ENCODE data around the gene ACTG1. TPM values are rescaled to one million over a fixed set of nuclear protein-coding genes. Genes with fewer than 3 reads are reported as not detected.
A peak's percentile ranks its signal among the peaks of the same experiment; 100 is the strongest.

Gene ACTG1
- total RNA-seq, 1 donor from 2014 or later: 3,227 TPM

- peaks cover 10% of the 10 kb centered on the region for H3K4me1 Mint-ChIP-seq (ENCODE audit: low read depth)
- TF ChIP-seq, protein P1, sequence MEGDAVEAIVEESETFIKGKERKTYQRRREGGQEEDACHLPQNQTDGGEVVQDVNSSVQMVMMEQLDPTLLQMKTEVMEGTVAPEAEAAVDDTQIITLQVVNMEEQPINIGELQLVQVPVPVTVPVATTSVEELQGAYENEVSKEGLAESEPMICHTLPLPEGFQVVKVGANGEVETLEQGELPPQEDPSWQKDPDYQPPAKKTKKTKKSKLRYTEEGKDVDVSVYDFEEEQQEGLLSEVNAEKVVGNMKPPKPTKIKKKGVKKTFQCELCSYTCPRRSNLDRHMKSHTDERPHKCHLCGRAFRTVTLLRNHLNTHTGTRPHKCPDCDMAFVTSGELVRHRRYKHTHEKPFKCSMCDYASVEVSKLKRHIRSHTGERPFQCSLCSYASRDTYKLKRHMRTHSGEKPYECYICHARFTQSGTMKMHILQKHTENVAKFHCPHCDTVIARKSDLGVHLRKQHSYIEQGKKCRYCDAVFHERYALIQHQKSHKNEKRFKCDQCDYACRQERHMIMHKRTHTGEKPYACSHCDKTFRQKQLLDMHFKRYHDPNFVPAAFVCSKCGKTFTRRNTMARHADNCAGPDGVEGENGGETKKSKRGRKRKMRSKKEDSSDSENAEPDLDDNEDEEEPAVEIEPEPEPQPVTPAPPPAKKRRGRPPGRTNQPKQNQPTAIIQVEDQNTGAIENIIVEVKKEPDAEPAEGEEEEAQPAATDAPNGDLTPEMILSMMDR (IDR thresholded peaks at IDR 0.05; ENCODE audit: unreplicated experiment): no peak
- DNase-seq (ENCODE audit: low spot score, unreplicated experiment): no peak
- peak overlapping the region; percentile 29 for H3K27ac Mint-ChIP-seq
- no peak overlapping the region for H3K4me3 Mint-ChIP-seq (ENCODE audit: low read depth)
- H3K27me3 Mint-ChIP-seq: peaks cover 36% of the 10 kb centered on the region
- peaks cover 1% of the 10 kb centered on the region for H3K36me3 Mint-ChIP-seq (ENCODE audit: insufficient read depth)
- H3K9me3 Mint-ChIP-seq (ENCODE audit: low read depth): no peaks in the 10 kb centered on the region
Observed at GRCh38 chr17:81480140-81481072, 32.2 kb downstream of the ACTG1 start.

DNA sequence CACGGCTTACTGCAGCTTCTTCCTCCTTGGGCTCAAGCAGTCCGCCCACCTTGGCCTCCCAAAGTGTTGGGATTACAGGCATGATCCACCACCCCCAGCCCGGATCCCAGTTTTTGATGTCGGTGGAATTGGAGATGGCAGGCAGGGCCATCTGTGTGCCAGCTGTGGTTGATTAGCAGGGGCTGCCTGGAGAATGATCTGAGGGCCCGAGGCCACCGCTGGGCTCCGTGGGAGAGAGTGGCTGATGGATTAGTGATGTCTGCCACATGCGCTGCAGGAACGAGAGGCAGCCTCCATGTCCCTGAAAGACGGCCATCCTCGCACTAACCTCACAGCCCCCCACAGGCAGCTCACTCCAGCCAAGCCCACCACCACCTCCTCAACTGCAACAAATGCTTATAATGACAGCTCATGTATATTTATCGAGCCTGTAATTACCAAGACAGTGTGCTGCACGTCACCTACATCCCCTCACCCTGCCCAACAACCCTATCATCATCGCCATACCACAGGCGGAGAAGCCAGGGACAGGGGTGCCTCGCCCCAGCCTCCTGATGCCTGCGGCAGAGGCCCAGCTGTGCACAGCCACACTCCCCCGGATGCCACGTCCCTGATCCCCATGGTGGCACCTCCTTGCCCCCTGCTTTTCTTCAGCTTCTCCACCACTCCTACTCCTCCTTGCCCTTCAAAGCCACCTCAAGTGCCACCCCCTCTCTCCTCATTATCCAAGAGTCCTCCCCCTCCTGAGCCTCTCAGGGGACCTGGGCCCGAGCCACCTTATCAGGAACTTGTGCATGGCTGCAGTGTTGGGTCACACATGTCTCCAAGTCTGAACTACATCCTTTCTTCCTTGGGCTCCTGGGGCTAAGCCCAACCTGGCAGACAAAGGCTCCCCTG, 33.2 kb downstream of the ACTG1 start:
- TF ChIP-seq, protein P1 (IDR thresholded peaks at IDR 0.05; ENCODE audit: unreplicated experiment): no peak
- DNase-seq (ENCODE audit: low spot score, unreplicated experiment): no peak
- H3K27ac Mint-ChIP-seq: peak overlapping the region; percentile 12
- peaks cover 1% of the 10 kb centered on the region for H3K36me3 Mint-ChIP-seq (ENCODE audit: insufficient read depth)
- H3K4me3 Mint-ChIP-seq (ENCODE audit: low read depth): no peak overlapping the region
- H3K27me3 Mint-ChIP-seq: peaks cover 39% of the 10 kb centered on the region
- H3K9me3 Mint-ChIP-seq (ENCODE audit: low read depth): no peaks in the 10 kb centered on the region
- H3K4me1 Mint-ChIP-seq (ENCODE audit: low read depth): peaks cover 10% of the 10 kb centered on the region

DNA sequence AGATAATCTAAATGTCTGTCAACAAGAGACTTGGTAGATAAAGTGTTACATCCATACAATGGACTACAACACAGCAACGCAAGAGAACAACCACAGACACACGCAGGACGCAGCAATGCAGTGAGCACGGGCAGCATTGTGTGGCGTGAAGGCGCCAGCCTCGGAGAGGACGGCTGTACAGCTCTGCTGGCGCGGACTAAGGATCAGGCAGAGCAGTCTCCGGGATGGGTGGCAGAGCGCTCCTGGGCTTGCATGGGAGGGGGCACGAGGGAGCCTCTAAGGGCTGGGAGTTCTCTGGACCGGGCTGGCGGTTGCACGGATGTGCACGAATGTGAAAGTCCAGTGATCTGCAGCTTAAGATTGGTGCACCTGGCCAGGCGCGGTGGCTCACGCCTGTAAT, 34.5 kb downstream of the ACTG1 start:
- H3K27ac Mint-ChIP-seq: no peak overlapping the region
- H3K27me3 Mint-ChIP-seq: peaks cover 43% of the 10 kb centered on the region
- H3K9me3 Mint-ChIP-seq (ENCODE audit: low read depth): no peaks in the 10 kb centered on the region
- TF ChIP-seq, protein P1 (IDR thresholded peaks at IDR 0.05; ENCODE audit: unreplicated experiment): no peak
- DNase-seq (ENCODE audit: low spot score, unreplicated experiment): no peak
- peaks cover 1% of the 10 kb centered on the region for H3K36me3 Mint-ChIP-seq (ENCODE audit: insufficient read depth)
- no peak overlapping the region for H3K4me3 Mint-ChIP-seq (ENCODE audit: low read depth)
- peaks cover 10% of the 10 kb centered on the region for H3K4me1 Mint-ChIP-seq (ENCODE audit: low read depth)

DNA sequence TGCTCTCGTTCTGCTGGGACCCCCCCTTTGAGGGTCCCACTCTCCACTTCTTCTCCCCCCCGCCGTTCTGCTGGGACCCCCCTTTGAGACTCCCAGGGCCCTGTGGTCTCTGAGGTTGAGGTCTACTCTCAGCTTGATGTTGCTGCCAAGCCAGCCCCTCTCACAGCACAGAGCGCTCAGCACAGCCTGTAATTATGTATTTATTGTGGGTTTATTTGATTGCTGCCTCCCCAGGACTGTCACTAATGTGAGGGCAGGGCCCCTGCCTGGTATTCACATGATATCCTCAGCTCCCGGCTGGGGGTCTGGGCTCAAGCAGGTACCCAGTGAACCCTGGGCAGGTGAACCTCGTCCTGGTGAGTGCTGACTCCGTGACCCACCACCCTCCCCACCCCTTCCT, 35.4 kb downstream of the ACTG1 start:
- H3K27me3 Mint-ChIP-seq: peaks cover 46% of the 10 kb centered on the region
- peaks cover 1% of the 10 kb centered on the region for H3K36me3 Mint-ChIP-seq (ENCODE audit: insufficient read depth)
- DNase-seq (ENCODE audit: low spot score, unreplicated experiment): no peak
- TF ChIP-seq, protein P1 (IDR thresholded peaks at IDR 0.05; ENCODE audit: unreplicated experiment): no peak
- no peaks in the 10 kb centered on the region for H3K9me3 Mint-ChIP-seq (ENCODE audit: low read depth)
- H3K27ac Mint-ChIP-seq: no peak overlapping the region
- no peak overlapping the region for H3K4me3 Mint-ChIP-seq (ENCODE audit: low read depth)
- peaks cover 8% of the 10 kb centered on the region for H3K4me1 Mint-ChIP-seq (ENCODE audit: low read depth)

DNA sequence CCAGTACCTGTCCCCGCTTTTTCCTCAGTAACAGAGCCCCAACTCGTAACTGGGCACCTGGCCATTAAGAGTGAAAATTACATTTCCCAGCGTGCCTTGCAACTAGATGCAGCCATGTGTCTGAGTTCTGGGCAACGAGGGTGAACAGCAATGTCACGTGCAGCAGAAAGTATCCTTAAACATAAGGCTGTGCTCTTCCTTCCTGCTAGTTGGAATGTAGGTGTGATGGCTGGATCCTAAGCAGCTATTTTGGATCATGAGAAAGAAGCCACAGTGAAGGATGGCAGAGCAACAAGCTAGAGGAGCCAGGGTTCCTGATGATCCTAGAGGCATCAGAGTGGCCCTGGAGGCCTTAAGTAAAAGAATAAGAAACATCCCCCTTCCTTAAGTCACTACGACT, 36.0 kb downstream of the ACTG1 start:
- Mint-ChIP-seq H3K4me1 (ENCODE audit: low read depth) (peaks cover 6% of the 10 kb centered on the region), H3K4me3 (ENCODE audit: low read depth) (no peak overlapping the region)

More for the DNA sequence above, 36.0 kb downstream of the ACTG1 start:
- DNase-seq (ENCODE audit: low spot score, unreplicated experiment): no peak
- H3K27me3 Mint-ChIP-seq: peaks cover 43% of the 10 kb centered on the region
- H3K9me3 Mint-ChIP-seq (ENCODE audit: low read depth): no peaks in the 10 kb centered on the region
- no peak overlapping the region for H3K27ac Mint-ChIP-seq
- peaks cover 1% of the 10 kb centered on the region for H3K36me3 Mint-ChIP-seq (ENCODE audit: insufficient read depth)
- TF ChIP-seq, protein P1 (IDR thresholded peaks at IDR 0.05; ENCODE audit: unreplicated experiment): no peak
